ENCODE measurements around the gene POLR1A. TPM values are rescaled to one million over a fixed set of nuclear protein-coding genes. Genes with fewer than 3 reads are reported as not detected.

POLR1A gene
- total RNA-seq, 1 experiment from 2014 or later, result 62.7 TPM

- H3K4ac ChIP-seq (ENCODE audit: low read depth, low read length), result no peak overlapping the region
- no peaks in the 10 kb centered on the region for H3K9me3 ChIP-seq (ENCODE audit: control insufficient read depth, low read depth, low read length)
- H3K27ac ChIP-seq (ENCODE audit: insufficient read length, low read depth, low read length), result no peak overlapping the region
- H2BK20ac ChIP-seq (ENCODE audit: low read depth, low read length, poor library complexity, severe bottlenecking), result no peak overlapping the region
- H3K79me2 ChIP-seq (ENCODE audit: insufficient read depth, low read length), result no peaks in the 10 kb centered on the region
- H3K4me1 ChIP-seq (ENCODE audit: insufficient read depth, low read length), result no peaks in the 10 kb centered on the region
- H2AK5ac ChIP-seq (ENCODE audit: insufficient read length, low read length), result no peak overlapping the region
- H3K9ac ChIP-seq (ENCODE audit: extremely low read depth, insufficient read length, low read length), result no peak overlapping the region
- no peak overlapping the region for H2BK120ac ChIP-seq (ENCODE audit: low read depth, low read length, poor library complexity, severe bottlenecking)
- no peaks in the 10 kb centered on the region for H3K27me3 ChIP-seq (ENCODE audit: insufficient read depth, low read length)
- H2BK12ac ChIP-seq (ENCODE audit: insufficient read length, low read depth, low read length), result no peak overlapping the region
- no peak for DNase-seq
- no peak overlapping the region for H2BK5ac ChIP-seq (ENCODE audit: insufficient read length, low read length)
- no peak overlapping the region for H3K4me3 Mint-ChIP-seq
- no peaks in the 10 kb centered on the region for H3K79me1 ChIP-seq (ENCODE audit: insufficient read depth, low read depth, low read length, poor library complexity, severe bottlenecking)
- no peak overlapping the region for H2AFZ ChIP-seq (ENCODE audit: low read length)
- H4K91ac ChIP-seq (ENCODE audit: insufficient read length, low read depth, low read length), result no peak overlapping the region
- H3K18ac ChIP-seq (ENCODE audit: insufficient read length, low read depth, low read length), result no peak overlapping the region
- H3K23me2 ChIP-seq (ENCODE audit: insufficient read length, low read depth, low read length, poor library complexity, severe bottlenecking), result no peaks in the 10 kb centered on the region
- WGBS (ENCODE audit: extremely low coverage, insufficient read length, low lambda C conversion rate), result no CpG with 5 or more reads among the region's 7 CpGs
- H4K8ac ChIP-seq (replicated peaks; ENCODE audit: insufficient read length, low read depth, low read length), result no peak overlapping the region
- H3K9me3 Mint-ChIP-seq, result no peaks in the 10 kb centered on the region
- H3K4me1 Mint-ChIP-seq, result peaks cover 2 to 11% of the 10 kb centered on the region in 2 experiments; a peak in 2 of 4 replicates
- no peak overlapping the region for H4K5ac ChIP-seq (ENCODE audit: insufficient read length, low read depth, low read length)
- no peak overlapping the region for H2BK15ac ChIP-seq (ENCODE audit: low read depth, low read length)
- no peak overlapping the region for H3K14ac ChIP-seq (ENCODE audit: insufficient read depth, low read length)
- no peaks in the 10 kb centered on the region for H4K20me1 ChIP-seq (ENCODE audit: control insufficient read depth, insufficient read depth, insufficient read length)
- peak overlapping the region in 1 of 3 experiments; percentile 82; a peak in 2 of 7 replicates for H3K27ac Mint-ChIP-seq
- H3T11ph ChIP-seq (ENCODE audit: low read length), result no peak overlapping the region
- H3K4me2 ChIP-seq (ENCODE audit: insufficient read depth, insufficient read length, low read length), result no peak overlapping the region
- H3K23ac ChIP-seq (ENCODE audit: insufficient read length, low read depth, low read length), result no peak overlapping the region
- H3K36me3 Mint-ChIP-seq (ENCODE audit: insufficient read depth in 1 of 3, low read depth in 3 of 3), result peaks cover 41 to 94% (median 81%) of the 10 kb centered on the region in 3 experiments; a peak in 6 of 7 replicates
- H3K27me3 Mint-ChIP-seq (ENCODE audit: low read depth), result no peaks in the 10 kb centered on the region
- H3K56ac ChIP-seq (ENCODE audit: insufficient read length, low read depth, low read length), result no peak overlapping the region
- TF ChIP-seq, protein P1, sequence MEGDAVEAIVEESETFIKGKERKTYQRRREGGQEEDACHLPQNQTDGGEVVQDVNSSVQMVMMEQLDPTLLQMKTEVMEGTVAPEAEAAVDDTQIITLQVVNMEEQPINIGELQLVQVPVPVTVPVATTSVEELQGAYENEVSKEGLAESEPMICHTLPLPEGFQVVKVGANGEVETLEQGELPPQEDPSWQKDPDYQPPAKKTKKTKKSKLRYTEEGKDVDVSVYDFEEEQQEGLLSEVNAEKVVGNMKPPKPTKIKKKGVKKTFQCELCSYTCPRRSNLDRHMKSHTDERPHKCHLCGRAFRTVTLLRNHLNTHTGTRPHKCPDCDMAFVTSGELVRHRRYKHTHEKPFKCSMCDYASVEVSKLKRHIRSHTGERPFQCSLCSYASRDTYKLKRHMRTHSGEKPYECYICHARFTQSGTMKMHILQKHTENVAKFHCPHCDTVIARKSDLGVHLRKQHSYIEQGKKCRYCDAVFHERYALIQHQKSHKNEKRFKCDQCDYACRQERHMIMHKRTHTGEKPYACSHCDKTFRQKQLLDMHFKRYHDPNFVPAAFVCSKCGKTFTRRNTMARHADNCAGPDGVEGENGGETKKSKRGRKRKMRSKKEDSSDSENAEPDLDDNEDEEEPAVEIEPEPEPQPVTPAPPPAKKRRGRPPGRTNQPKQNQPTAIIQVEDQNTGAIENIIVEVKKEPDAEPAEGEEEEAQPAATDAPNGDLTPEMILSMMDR (conservative IDR thresholded peaks at IDR 0.05), result no peak
Measured at GRCh38 chr2:86036669-86037138, 69.0 kb downstream of the POLR1A start.
